Measurements from ENCODE around the gene YWHAB.

DNA sequence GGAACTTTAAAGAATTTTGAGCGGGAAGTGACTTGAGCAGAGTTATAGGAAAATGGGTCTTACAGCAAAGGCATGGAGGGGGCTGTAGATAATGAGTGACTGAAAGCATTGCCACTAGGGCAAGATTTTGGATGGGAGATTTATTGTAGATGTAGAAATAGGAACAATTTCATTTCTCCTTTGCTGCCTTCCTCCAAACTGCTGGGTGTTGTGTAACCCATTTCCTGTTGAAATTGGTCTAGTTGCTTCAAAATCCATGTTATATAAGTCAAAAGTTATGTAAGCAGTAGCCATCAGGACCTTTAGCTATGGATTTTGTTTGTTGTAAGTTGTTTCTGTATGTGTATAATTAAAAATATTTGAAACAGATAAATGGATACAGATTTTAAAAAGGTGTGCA lies 11.1 kb downstream of the YWHAB start:
- TF ChIP-seq POLR2A (IDR thresholded peaks at IDR 0.05; ENCODE audit: extremely low read depth, insufficient read length) (no peak), MYC (IDR thresholded peaks at IDR 0.05; ENCODE audit: low read depth, low read length) (peak; percentile 64; the same call in 1 of the 2 replicates)
- TF ChIP-seq, protein P1, sequence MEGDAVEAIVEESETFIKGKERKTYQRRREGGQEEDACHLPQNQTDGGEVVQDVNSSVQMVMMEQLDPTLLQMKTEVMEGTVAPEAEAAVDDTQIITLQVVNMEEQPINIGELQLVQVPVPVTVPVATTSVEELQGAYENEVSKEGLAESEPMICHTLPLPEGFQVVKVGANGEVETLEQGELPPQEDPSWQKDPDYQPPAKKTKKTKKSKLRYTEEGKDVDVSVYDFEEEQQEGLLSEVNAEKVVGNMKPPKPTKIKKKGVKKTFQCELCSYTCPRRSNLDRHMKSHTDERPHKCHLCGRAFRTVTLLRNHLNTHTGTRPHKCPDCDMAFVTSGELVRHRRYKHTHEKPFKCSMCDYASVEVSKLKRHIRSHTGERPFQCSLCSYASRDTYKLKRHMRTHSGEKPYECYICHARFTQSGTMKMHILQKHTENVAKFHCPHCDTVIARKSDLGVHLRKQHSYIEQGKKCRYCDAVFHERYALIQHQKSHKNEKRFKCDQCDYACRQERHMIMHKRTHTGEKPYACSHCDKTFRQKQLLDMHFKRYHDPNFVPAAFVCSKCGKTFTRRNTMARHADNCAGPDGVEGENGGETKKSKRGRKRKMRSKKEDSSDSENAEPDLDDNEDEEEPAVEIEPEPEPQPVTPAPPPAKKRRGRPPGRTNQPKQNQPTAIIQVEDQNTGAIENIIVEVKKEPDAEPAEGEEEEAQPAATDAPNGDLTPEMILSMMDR (IDR thresholded peaks at IDR 0.05; ENCODE audit: low read depth, low read length), result no peak
- TF ChIP-seq, protein P2, sequence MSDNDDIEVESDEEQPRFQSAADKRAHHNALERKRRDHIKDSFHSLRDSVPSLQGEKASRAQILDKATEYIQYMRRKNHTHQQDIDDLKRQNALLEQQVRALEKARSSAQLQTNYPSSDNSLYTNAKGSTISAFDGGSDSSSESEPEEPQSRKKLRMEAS (IDR thresholded peaks at IDR 0.05; ENCODE audit: low read depth, low read length), result 0 out of 2 replicates have a peak, but pooled peaks have one; percentile 20
